Measurements from ENCODE around the gene SGCE.

The SGCE gene

GRCh38 chr7:94561841-94562514 is 94.0 kb downstream of the SGCE start:
- DNase-seq = no peak

- DNase-seq = no peak
These were observed 96.0 kb downstream of the SGCE start for GRCh38 chr7:94559972-94560371.

- no peak for DNase-seq
These were observed 98.7 kb downstream of the SGCE start for GRCh38 chr7:94557215-94557614.

DNA sequence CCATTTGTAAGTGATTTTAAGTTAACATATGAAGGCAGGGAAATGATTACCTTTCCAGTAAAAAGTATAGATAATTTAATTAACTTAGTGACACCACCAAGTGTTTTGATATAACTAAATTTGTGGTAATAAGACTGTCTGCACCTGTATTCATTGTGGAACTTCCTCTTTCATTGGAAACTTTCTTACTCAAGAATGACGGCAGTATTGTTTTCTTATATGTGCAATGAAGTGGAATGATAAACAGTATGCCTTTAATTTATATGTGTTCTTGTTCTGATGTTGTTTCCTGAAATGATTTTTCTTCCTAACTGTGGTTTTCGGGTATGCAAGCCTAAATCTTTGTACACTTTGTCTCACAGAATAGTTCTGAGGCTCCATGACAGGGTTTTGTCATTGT is 99.9 kb downstream of the SGCE start:
- DNase-seq = no peak

GRCh38 chr7:94547126-94547525 is 108.8 kb downstream of the SGCE start:
- DNase-seq = no peak

DNA sequence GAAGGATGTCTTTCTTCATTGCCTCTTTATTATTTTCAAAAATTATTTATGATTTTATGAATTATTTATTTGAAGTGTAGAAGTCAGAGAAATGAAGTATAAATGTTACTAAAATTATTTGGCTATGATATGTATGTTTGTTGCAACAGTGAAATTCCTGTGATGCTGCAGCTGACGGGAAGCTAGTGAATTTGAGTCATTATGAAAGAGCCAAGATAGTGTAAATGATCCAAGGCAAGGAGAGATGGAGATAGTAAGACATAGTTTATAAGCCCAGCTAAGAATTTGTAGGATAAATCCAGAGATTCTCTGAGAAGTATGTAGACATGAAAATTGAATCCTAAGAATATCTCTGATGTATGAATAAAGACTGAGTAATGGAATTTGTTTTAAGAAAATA is 115.5 kb downstream of the SGCE start:
- DNase-seq = no peak
